Liver (tissue), 9 donors: ENCODE data around the gene LDLRAD1. TPM values are rescaled to one million over a fixed set of nuclear protein-coding genes. Genes with fewer than 3 reads are reported as not detected.

Experiments used
- DNase-seq: peaks from one replicate; pipeline ENCODE4 v3.0.0-alpha.2; 2017; ENCODE audit warnings: low spot score
- H3K27ac ChIP-seq, 2 donors: one replicate each; pipeline ENCODE4 v1.7.0; 2013; ENCODE audit warnings: inconsistent platforms in 2 of 2, low read length in 2 of 2, control low read depth in 1 of 2, low read depth in 1 of 2, mild to moderate bottlenecking in 1 of 2
- H3K27me3 ChIP-seq, 4 donors: one replicate each; pipeline versions ENCODE4 v1.6.1 to v1.7.0; 2013; ENCODE audit warnings: low read length in 3 of 4, inconsistent platforms in 1 of 4, mild to moderate bottlenecking in 1 of 4, moderate library complexity in 1 of 4; ENCODE audit not compliant: control insufficient read depth in 4 of 4, insufficient read depth in 4 of 4
- H3K36me3 ChIP-seq, 4 donors: one replicate each; pipeline versions ENCODE4 v1.6.1 to v1.7.0; 2013; ENCODE audit warnings: low read length in 3 of 4, mild to moderate bottlenecking in 3 of 4, low read depth in 1 of 4, moderate library complexity in 1 of 4; ENCODE audit not compliant: control insufficient read depth in 4 of 4, insufficient read depth in 3 of 4
- H3K4me1 ChIP-seq, 4 donors: one replicate each; pipeline versions ENCODE4 v1.6.1 to v1.7.0; 2013; ENCODE audit warnings: low read length in 3 of 4, mild to moderate bottlenecking in 3 of 4, moderate library complexity in 1 of 4; ENCODE audit not compliant: control insufficient read depth in 4 of 4, insufficient read depth in 4 of 4
- H3K4me3 ChIP-seq, 3 donors: one replicate each; pipeline versions ENCODE4 v1.6.1 to v1.7.0; 2013; ENCODE audit warnings: low read length in 3 of 3, control low read depth in 1 of 3, low read depth in 1 of 3, mild to moderate bottlenecking in 1 of 3
- H3K9ac ChIP-seq, 2 donors: one replicate each; pipeline ENCODE4 v1.7.0; 2013; ENCODE audit warnings: low read length in 2 of 2, mild to moderate bottlenecking in 2 of 2, moderate library complexity in 2 of 2, control low read depth in 1 of 2, low read depth in 1 of 2
- H3K9me3 ChIP-seq, 4 donors: one replicate each; pipeline versions ENCODE4 v1.6.1 to v1.7.0; 2013; ENCODE audit warnings: low read length in 3 of 4; ENCODE audit not compliant: control insufficient read depth in 4 of 4
- ATF3 ChIP-seq: IDR thresholded peaks from 2 replicates; pipeline ENCODE4 v1.6.1; 2016; ENCODE audit warnings: antibody characterized with exemption
- EGR1 ChIP-seq, 2 donors: IDR thresholded peaks; 2 replicates each; pipeline ENCODE4 v1.6.1; 2016 to 2018; ENCODE audit warnings: antibody characterized with exemption in 2 of 2, low read depth in 2 of 2
- FOXA1 ChIP-seq: IDR thresholded peaks from 2 replicates; pipeline ENCODE4 v1.6.1; 2016; ENCODE audit warnings: antibody characterized with exemption
- FOXA2 ChIP-seq: IDR thresholded peaks from 2 replicates; pipeline ENCODE4 v1.6.1; 2016; ENCODE audit warnings: antibody characterized with exemption
- GABPA ChIP-seq, 2 donors: IDR thresholded peaks in 1 of 2; conservative IDR thresholded peaks in 1 of 2; 2 replicates each; pipeline ENCODE4 v1.6.1; 2016; ENCODE audit warnings: antibody characterized with exemption in 2 of 2, mild to moderate bottlenecking in 1 of 2, moderate library complexity in 1 of 2
- HNF4A ChIP-seq, 2 donors: conservative IDR thresholded peaks; 2 replicates each; pipeline ENCODE4 v1.6.1; 2016; ENCODE audit warnings: antibody characterized with exemption in 2 of 2, mild to moderate bottlenecking in 2 of 2
- HNF4G ChIP-seq: IDR thresholded peaks from 2 replicates; pipeline ENCODE4 v1.6.1; 2016; ENCODE audit warnings: antibody characterized with exemption
- JUND ChIP-seq, 2 donors: IDR thresholded peaks; 2 replicates each; pipeline ENCODE4 v1.6.1; 2016; ENCODE audit warnings: antibody characterized with exemption in 2 of 2
- MAX ChIP-seq: IDR thresholded peaks from 2 replicates; pipeline ENCODE4 v1.6.1; 2016; ENCODE audit warnings: antibody characterized with exemption
- NR2F2 ChIP-seq: IDR thresholded peaks from 2 replicates; pipeline ENCODE4 v1.6.1; 2016; ENCODE audit warnings: antibody characterized with exemption
- RAD21 ChIP-seq, 2 donors: IDR thresholded peaks; 2 replicates each; pipeline ENCODE4 v1.6.1; 2016; ENCODE audit warnings: antibody characterized with exemption in 2 of 2, mild to moderate bottlenecking in 2 of 2
- REST ChIP-seq: IDR thresholded peaks from 2 replicates; pipeline ENCODE4 v1.6.1; 2016; ENCODE audit warnings: antibody characterized with exemption, mild to moderate bottlenecking
- SP1 ChIP-seq: IDR thresholded peaks from 2 replicates; pipeline ENCODE4 v1.6.1; 2018; ENCODE audit warnings: antibody characterized with exemption, mild to moderate bottlenecking
- TAF1 ChIP-seq: conservative IDR thresholded peaks from 2 replicates; pipeline ENCODE4 v1.6.1; 2016; ENCODE audit warnings: antibody characterized with exemption, mild to moderate bottlenecking
- YY1 ChIP-seq: IDR thresholded peaks from 2 replicates; pipeline ENCODE4 v1.6.1; 2016; ENCODE audit warnings: antibody characterized with exemption, mild to moderate bottlenecking
- ZBTB33 ChIP-seq: IDR thresholded peaks from 2 replicates; pipeline ENCODE4 v1.6.1; 2016; ENCODE audit warnings: antibody characterized with exemption
- WGBS: extraction: QIAGEN DNeasy Blood & Tissue Kit; methylation state at CpG from one replicate; pipeline ENCODE4 v1.1.7; 2013; 5-methylcytosine and 5-hydroxymethylcytosine counted together
- polyA plus RNA-seq, 2 donors: library from polyadenylated mRNA; stranded (reverse) in 1 of 2; unstranded in 1 of 2; fragments of 200-250 nt in 1 of 2; fragments of >200 nt in 1 of 2; fragmentation: Nextera tagmentation in 1 of 2; extraction: Ambion mirVana in 1 of 2; gene quantifications; one replicate each; pipeline versions ENCODE4 v1.2.1 to v1.2.3, GENCODE V29; 2013 to 2015
- total RNA-seq, 2 donors: library from RNA; depleted of rRNA; stranded (reverse); fragments of >200 nt; gene quantifications; one replicate each; pipeline ENCODE4 v1.2.3, GENCODE V29; 2014
- TF ChIP-seq, protein P1 (sequence below): fragments of 150-350 bp; IDR thresholded peaks from 2 replicates; pipeline ENCODE4 v1.5.1; 2017; ENCODE audit warnings: improper control_type of control experiment, low read depth, low read length; ENCODE audit not compliant: missing input control
- donor health status: healthy.
- donor health status: healthy.
- donor health status: healthy.
- donor health status: healthy.
- donor health status: healthy.

LDLRAD1 gene
- total and polyA plus RNA-seq, 4 donors = not detected

DNA sequence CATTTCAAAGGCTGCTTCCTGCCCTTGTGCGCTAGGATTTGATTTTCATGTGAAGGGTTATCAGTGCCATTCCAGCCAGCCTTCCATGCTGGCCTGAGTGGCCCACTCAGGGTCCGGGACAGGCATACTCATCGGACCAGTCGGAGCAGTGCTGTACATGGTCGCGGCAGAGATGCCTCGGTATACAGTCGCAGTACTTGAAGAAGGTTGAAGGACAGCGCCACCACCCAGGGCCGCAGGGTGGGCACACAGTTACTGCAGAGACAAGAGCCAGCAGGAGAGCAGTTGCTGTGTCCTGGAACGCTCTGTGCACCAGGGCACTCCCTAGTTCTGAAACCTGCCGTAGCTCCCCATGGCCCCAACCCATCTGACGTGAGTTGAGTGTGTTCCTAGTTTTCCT, 9.1 kb downstream of the LDLRAD1 start:
- TF ChIP-seq GABPA (IDR thresholded peaks at IDR 0.05 in 1 of 2, conservative IDR thresholded peaks at IDR 0.05 in 1 of 2) = no peak
- no peak for TF ChIP-seq EGR1 (IDR thresholded peaks at IDR 0.05; ENCODE audit: low read depth in 2 of 2)
- TF ChIP-seq ATF3 = no peak
- no peak for TF ChIP-seq FOXA2
- TF ChIP-seq RAD21 (IDR thresholded peaks at IDR 0.05) = no peak
- no peak for TF ChIP-seq MAX
- TF ChIP-seq YY1 = no peak
- TF ChIP-seq ZBTB33 = no peak
- no peak for TF ChIP-seq REST
- TF ChIP-seq FOXA1 = no peak
- TF ChIP-seq TAF1 = no peak
- TF ChIP-seq SP1 = no peak
- TF ChIP-seq NR2F2 = no peak
- no peak for TF ChIP-seq HNF4G
- no peak for TF ChIP-seq HNF4A (conservative IDR thresholded peaks at IDR 0.05)
- no peaks in the 10 kb centered on the region for H3K36me3 ChIP-seq
- WGBS = 90% methylated on average over 13 of the region's 13 CpGs

DNA sequence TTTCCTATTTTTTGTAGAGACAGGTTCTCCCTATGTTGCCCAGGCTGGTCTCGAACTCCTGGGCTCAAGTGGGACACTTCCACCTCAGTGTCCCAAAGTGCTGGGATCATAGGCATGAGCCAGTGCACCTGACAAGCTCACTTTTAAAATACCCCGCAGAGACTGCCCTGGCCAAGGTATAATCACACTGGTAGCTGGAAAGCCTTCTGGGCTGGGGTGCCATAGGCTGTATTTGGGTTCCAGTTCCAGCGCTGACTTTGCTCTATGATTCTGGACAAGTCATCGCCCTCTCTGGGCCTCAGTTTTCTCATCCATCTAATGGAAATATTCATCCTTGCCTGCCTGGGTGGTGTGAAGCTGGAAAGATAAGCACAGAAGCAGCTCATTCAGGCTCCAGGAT, 10.4 kb downstream of the LDLRAD1 start:
- no peaks in the 10 kb centered on the region for H3K4me1 ChIP-seq
- no peak for TF ChIP-seq SP1
- TF ChIP-seq, protein P1, sequence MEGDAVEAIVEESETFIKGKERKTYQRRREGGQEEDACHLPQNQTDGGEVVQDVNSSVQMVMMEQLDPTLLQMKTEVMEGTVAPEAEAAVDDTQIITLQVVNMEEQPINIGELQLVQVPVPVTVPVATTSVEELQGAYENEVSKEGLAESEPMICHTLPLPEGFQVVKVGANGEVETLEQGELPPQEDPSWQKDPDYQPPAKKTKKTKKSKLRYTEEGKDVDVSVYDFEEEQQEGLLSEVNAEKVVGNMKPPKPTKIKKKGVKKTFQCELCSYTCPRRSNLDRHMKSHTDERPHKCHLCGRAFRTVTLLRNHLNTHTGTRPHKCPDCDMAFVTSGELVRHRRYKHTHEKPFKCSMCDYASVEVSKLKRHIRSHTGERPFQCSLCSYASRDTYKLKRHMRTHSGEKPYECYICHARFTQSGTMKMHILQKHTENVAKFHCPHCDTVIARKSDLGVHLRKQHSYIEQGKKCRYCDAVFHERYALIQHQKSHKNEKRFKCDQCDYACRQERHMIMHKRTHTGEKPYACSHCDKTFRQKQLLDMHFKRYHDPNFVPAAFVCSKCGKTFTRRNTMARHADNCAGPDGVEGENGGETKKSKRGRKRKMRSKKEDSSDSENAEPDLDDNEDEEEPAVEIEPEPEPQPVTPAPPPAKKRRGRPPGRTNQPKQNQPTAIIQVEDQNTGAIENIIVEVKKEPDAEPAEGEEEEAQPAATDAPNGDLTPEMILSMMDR = no peak
- TF ChIP-seq RAD21 (IDR thresholded peaks at IDR 0.05) = no peak
- no peak for TF ChIP-seq JUND (IDR thresholded peaks at IDR 0.05)
- TF ChIP-seq ZBTB33 = no peak
- no peak for TF ChIP-seq NR2F2
- TF ChIP-seq HNF4A (conservative IDR thresholded peaks at IDR 0.05) = no peak
- no peak for TF ChIP-seq FOXA2
- TF ChIP-seq FOXA1 = no peak
- no peak for TF ChIP-seq ATF3
- TF ChIP-seq MAX = no peak
- TF ChIP-seq REST = no peak
- no peaks in the 10 kb centered on the region for H3K27me3 ChIP-seq
- H3K27ac ChIP-seq = no peak overlapping the region
- no peak overlapping the region for H3K4me3 ChIP-seq
- no peak overlapping the region for H3K9ac ChIP-seq
- 91% methylated on average over 4 of the region's 4 CpGs for WGBS
- no peak for DNase-seq
- H3K9me3 ChIP-seq = no peaks in the 10 kb centered on the region
- H3K36me3 ChIP-seq = no peaks in the 10 kb centered on the region

More for the DNA sequence above, 9.1 kb downstream of the LDLRAD1 start:
- Histone ChIP-seq H3K4me1 (no peaks in the 10 kb centered on the region), H3K4me3 (no peak overlapping the region), H3K27me3 (no peaks in the 10 kb centered on the region), H3K9ac (no peak overlapping the region), H3K27ac (no peak overlapping the region), H3K9me3 (no peaks in the 10 kb centered on the region)
- DNase-seq = no peak
